Spinal cord (tissue), 10 donors: ENCODE measurements around the gene RNF31. TPM values are rescaled to one million over a fixed set of nuclear protein-coding genes. Genes with fewer than 3 reads are reported as not detected.

ENCODE experiments used
- DNase-seq, 6 donors: peaks; one replicate each; pipeline versions ENCODE4 v3.0.0 to v3.0.0-alpha.2; 2013 to 2015; ENCODE audit warnings: low spot score in 6 of 6, low read depth in 4 of 6
- H3K27ac ChIP-seq: one replicate; pipeline ENCODE4 v1.5.1; 2013; ENCODE audit warnings: low read depth, low read length, control low read depth
- H3K27me3 ChIP-seq: one replicate; pipeline ENCODE4 v1.6.1; 2013; ENCODE audit warnings: low read length; ENCODE audit not compliant: control insufficient read depth, insufficient read depth
- H3K36me3 ChIP-seq: one replicate; pipeline ENCODE4 v1.6.1; 2013; ENCODE audit warnings: low read length; ENCODE audit not compliant: control insufficient read depth, insufficient read depth
- H3K4me1 ChIP-seq: one replicate; pipeline ENCODE4 v1.6.1; 2013; ENCODE audit warnings: low read length; ENCODE audit not compliant: control insufficient read depth, insufficient read depth
- H3K4me3 ChIP-seq: one replicate; pipeline ENCODE4 v1.5.1; 2013; ENCODE audit warnings: low read depth, low read length, control low read depth
- H3K9me3 ChIP-seq: one replicate; pipeline ENCODE4 v1.6.1; 2013; ENCODE audit warnings: low read length; ENCODE audit not compliant: control insufficient read depth, insufficient read depth
- WGBS: methylation state at CpG from one replicate; pipeline ENCODE4 v1.1.5; 2013; ENCODE audit warnings: missing lambda C conversion rate; ENCODE audit not compliant: insufficient coverage; 5-methylcytosine and 5-hydroxymethylcytosine counted together
- polyA plus RNA-seq, 2 donors: library from polyadenylated mRNA; unstranded; fragments of 120-200 nt; gene quantifications; one replicate each; pipeline ENCODE4 v1.2.1, GENCODE V29; 2013; ENCODE audit not compliant: insufficient read length in 2 of 2
- total RNA-seq, 2 donors: library from RNA; depleted of rRNA in 1 of 2; stranded (reverse); fragments of 120-200 nt in 1 of 2; fragments of >200 nt in 1 of 2; gene quantifications; one replicate each; pipeline versions ENCODE4 v1.2.3 to v1.2.4, GENCODE V29; 2013 to 2014
- donor health status: healthy.

The RNF31 gene
- total and polyA plus RNA-seq, 4 donors, result 17.8 to 56.8 (median 48.7) TPM

DNA sequence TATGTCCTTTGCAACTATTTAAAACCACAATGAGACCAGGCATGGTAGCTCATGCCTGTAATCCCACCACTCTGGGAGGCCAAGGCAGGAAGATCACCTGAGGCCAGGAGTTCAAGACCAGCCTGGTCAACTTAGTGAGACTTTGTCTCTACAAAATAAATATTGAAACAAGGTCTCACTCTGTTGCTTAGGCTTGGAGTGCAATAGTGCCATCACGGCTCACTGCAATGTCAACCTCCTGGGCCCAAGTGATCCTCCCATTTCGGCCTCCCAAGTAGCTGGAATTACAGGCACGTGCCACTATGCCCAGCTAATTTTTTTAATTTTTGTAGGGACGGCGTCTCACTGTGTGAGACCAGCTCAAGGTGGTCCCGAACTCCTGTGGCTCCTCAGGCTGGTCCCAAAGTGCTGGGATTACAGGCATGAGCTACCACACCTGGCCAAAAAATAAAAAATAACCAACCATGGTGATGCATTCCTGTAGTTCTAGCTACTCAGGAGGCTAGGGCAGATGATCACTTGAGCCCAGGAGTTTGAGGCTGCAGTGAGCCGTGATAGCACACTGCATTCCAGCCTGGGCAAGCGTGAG is 17.8 kb upstream of the RNF31 start:
- no peak overlapping the region for H3K27ac ChIP-seq
- peaks cover 12% of the 10 kb centered on the region for H3K36me3 ChIP-seq
- WGBS, result 99% methylated on average over 4 of the region's 8 CpGs
- no peaks in the 10 kb centered on the region for H3K27me3 ChIP-seq
- no peak overlapping the region for H3K4me3 ChIP-seq
- no peaks in the 10 kb centered on the region for H3K9me3 ChIP-seq
- no peaks in the 10 kb centered on the region for H3K4me1 ChIP-seq
- no peak for DNase-seq

DNA sequence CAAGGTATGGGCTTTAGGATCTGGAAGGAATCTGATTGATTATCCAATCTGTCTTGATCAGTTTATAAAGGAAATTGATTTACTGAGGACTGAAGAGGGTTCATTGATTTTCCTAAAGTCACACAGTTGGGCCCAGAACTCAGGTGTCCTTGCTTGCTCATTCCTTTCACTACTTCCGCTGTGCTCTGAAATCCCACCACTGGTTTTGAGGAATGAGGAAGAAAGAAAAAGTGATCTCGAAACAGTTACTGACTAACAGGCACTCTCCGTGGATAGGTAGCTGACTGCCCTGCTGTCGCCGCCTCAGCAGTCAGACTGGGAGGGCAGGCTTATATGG is 16.9 kb upstream of the RNF31 start, which contains the start of gene FITM1:
TSS of gene FITM1 (plus strand) at position 280 of the 337 bp plus-strand sequence. CDS start 905 bp downstream, outside the sequence.
- Histone ChIP-seq H3K4me3 (no peak within 1 kb of the TSS), H3K27ac (no peak within 1 kb of the TSS)
- WGBS, result 89% methylated on average over 4 of the region's 5 CpGs

DNA sequence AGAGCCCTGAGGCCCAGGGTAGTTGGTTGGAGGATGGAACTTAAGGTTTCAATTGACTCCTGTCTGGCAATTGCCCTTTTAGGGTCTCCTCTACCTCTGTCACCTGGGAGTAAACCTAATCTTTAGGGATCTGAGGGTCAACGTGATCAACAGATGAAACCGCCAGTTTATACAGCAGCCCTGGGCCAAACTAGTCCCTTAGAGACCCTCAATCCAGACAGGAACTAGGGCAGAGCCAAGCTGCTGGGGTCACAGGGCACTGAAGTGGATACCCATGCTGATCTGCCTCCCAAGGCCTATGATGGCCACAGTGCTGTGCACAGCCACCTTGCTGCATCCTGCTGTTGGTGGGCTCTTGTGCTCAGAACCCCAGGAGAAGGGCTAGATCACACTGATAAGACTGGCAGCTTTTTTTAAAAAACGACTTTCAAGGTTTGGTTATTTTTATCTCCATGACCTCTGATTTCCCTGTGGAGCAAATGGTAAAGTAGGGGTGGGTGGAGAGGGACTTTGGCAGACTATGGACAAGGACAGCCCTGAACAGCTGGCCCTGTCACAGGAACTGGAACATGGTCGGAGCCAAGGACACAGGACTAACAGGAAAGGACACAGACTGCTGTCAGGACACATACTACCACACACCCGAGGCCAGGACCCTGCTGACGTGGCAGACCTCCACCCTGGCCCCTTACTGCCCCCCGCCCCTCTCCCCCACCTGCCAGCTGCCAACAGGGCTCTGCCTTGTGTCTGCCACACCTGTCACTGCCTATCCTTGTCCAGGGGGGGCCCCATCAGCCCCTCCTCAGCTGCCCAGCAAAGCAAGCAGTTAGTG is 16.4 kb upstream of the RNF31 start:
- Histone ChIP-seq H3K27me3 (no peaks in the 10 kb centered on the region), H3K27ac (no peak overlapping the region), H3K4me3 (no peak overlapping the region), H3K9me3 (no peaks in the 10 kb centered on the region), H3K4me1 (peaks cover 7% of the 10 kb centered on the region), H3K36me3 (peaks cover 12% of the 10 kb centered on the region)
- WGBS, result 73% methylated on average over 6 of the region's 7 CpGs
- no peak for DNase-seq

More for the DNA sequence above, 16.9 kb upstream of the RNF31 start, which contains the start of gene FITM1:
- no peak for DNase-seq
- Histone ChIP-seq H3K36me3 (peaks cover 12% of the 10 kb centered on the region), H3K4me1 (peaks cover 4% of the 10 kb centered on the region), H3K9me3 (no peaks in the 10 kb centered on the region), H3K27me3 (no peaks in the 10 kb centered on the region)

DNA sequence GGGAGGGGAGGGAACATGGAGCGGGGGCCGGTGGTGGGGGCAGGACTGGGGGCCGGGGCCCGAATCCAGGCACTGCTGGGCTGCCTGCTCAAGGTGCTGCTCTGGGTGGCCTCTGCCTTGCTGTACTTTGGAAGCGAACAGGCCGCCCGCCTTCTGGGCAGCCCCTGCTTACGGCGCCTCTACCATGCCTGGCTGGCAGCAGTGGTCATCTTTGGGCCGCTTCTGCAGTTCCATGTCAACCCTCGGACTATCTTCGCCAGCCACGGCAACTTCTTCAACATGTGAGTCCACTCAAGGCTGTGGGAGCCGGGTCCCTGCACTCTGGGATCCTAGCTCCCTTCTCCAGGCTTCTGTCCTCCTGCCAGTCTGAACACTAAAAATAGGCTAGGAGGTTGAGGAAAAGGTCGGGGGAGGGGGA is 15.7 kb upstream of the RNF31 start:
- H3K27ac ChIP-seq, result no peak overlapping the region
- WGBS, result 86% methylated on average over 13 of the region's 15 CpGs

DNA sequence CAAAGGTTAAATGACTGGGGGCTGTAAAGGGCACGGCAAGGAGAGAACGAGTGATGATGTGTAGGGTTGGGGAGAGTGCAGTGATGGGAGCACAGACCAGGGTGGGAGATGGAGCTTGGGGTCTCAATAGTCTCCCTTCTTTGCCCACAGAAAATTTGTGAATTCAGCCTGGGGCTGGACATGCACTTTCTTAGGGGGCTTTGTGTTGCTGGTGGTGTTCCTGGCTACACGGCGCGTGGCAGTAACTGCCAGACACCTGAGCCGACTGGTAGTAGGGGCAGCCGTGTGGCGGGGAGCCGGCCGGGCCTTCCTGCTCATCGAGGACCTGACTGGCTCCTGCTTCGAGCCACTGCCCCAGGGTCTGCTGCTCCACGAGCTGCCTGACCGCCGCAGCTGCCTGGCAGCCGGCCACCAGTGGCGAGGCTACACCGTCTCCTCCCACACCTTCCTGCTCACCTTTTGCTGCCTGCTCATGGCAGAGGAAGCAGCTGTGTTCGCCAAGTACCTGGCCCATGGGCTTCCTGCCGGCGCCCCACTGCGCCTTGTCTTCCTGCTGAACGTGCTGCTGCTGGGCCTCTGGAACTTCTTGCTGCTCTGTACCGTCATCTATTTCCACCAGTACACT is 15.1 kb upstream of the RNF31 start:
- Histone ChIP-seq H3K4me3 (no peak overlapping the region), H3K27me3 (no peaks in the 10 kb centered on the region), H3K9me3 (no peaks in the 10 kb centered on the region), H3K4me1 (peaks cover 16% of the 10 kb centered on the region), H3K27ac (no peak overlapping the region), H3K36me3 (peaks cover 14% of the 10 kb centered on the region)
- WGBS, result 84% methylated on average over 24 of the region's 24 CpGs
- no peak for DNase-seq

More for the DNA sequence above, 15.7 kb upstream of the RNF31 start:
- Histone ChIP-seq H3K27me3 (no peaks in the 10 kb centered on the region), H3K4me3 (no peak overlapping the region), H3K9me3 (no peaks in the 10 kb centered on the region), H3K36me3 (peaks cover 12% of the 10 kb centered on the region), H3K4me1 (peaks cover 10% of the 10 kb centered on the region)
- no peak for DNase-seq

DNA sequence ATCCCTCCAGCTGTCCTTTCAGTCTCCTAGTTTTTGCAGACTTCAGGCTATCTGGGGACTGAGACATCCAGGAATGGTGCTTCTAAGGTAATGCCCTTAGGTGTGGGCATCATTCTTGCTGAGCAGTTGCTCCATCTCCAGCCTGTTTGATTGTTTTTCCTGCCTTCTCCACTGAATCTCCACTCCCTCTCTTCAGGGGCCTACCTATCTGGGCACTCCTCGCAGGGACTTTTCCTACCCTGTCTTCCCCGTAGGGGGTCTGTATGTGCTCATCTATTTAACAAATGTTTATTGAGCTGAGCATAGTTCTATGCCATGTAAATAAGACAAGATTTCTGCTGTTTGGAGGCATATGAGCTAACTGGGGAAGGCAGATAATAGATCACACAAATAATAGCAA is 14.3 kb upstream of the RNF31 start:
- Histone ChIP-seq H3K27ac (no peak overlapping the region), H3K9me3 (no peaks in the 10 kb centered on the region), H3K36me3 (peaks cover 22% of the 10 kb centered on the region), H3K4me3 (no peak overlapping the region), H3K4me1 (peaks cover 24% of the 10 kb centered on the region), H3K27me3 (no peaks in the 10 kb centered on the region)
- no peak for DNase-seq
- no CpG with 5 or more reads among the region's 2 CpGs for WGBS

DNA sequence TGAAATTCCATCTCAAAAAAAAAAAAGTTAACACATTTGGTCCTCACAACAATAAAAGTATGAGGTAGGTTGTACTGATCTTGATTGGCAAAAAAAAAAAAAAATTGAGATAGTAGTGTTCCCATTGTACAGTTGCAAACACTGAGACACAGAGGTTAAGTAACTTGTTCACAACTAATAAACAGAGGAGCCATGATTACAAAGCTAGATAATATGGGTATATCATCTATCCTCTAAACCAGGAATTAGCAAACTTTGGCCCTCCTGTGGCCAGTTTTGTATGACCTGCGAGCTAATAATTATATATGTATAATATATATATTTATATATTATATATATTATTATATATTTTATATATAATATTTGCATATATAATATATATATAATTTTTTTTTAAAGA is 13.6 kb upstream of the RNF31 start:
- no peak overlapping the region for H3K4me3 ChIP-seq
- H3K27ac ChIP-seq, result no peak overlapping the region
- no peaks in the 10 kb centered on the region for H3K27me3 ChIP-seq
- no peak for DNase-seq
- H3K36me3 ChIP-seq, result peaks cover 29% of the 10 kb centered on the region
- WGBS, result no CpG with 5 or more reads among the region's 1 CpG
- H3K4me1 ChIP-seq, result peaks cover 29% of the 10 kb centered on the region
- no peaks in the 10 kb centered on the region for H3K9me3 ChIP-seq

DNA sequence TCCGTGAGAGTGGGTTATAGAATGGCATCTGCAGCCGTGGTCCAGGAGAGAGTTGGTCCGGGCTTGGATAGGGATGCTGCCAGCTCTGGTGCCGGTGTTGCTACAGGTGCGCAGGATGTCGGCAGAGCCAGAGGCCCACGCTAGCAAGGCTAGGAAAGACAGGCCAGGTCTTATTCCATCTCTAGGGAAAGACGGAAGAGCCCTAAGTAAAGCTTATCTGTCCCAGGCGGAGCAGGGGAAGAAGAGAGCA is 11.8 kb upstream of the RNF31 start:
- Histone ChIP-seq H3K36me3 (peaks cover 39% of the 10 kb centered on the region), H3K27me3 (no peaks in the 10 kb centered on the region), H3K4me1 (peaks cover 44% of the 10 kb centered on the region), H3K9me3 (no peaks in the 10 kb centered on the region), H3K27ac (peak overlapping the region; percentile 22), H3K4me3 (peak overlapping the region; percentile 80)
- DNase-seq, result no peak
- WGBS, result 4% methylated on average over 9 of the region's 9 CpGs

DNA sequence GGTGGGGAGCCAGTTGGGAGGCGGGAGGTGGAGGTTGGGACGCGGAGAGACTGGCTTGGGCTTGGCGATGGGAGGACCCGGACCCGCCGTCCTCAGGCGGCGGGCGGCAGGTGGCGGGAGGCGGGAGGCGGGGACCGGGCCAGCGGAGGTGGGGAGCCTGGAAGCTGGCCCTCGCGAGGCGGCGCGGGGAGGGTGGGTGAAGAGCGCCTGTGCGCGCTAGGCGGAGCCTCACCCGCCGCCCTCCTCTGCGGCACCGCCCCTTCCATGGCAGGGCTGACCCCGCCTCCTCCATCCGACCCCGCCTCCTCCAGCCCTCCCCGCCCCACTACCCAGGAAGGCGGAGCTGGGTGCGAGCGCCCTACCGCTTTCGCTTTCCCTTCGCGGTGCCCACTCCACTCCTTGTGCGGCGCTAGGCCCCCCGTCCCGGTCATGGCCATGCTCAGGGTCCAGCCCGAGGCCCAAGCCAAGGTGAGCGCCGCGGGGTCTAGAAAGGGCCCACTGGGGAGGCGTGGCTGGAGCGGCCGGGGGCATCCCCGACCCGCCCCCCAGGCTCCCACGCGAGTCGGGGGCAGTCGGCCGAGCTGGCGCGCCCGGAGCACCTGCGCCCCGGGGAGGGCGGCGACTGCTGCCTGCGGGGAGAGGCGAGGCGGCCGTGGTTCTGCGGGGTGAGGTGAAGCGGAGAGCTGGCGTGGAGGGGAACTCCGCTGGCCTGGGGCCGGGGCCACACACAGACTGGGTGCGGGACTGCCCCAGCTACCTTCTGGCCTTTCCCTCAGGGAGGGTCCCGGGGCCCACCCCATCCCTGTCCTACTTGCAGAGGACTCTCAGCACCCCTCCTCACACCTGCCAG is 11.2 kb upstream of the RNF31 start, which contains the start of gene PSME1:
TSS of gene PSME1 (plus strand) at position 361 of the 850 bp plus-strand sequence. CDS start at position 430, 69 bp downstream.
- peak; percentile 58 to 96 (median 81) for DNase-seq
- Histone ChIP-seq H3K4me1 (peaks cover 49% of the 10 kb centered on the region), H3K27ac (peak within 1 kb of the TSS; percentile 27), H3K36me3 (peaks cover 39% of the 10 kb centered on the region), H3K4me3 (peak within 1 kb of the TSS; percentile 80), H3K27me3 (no peaks in the 10 kb centered on the region), H3K9me3 (no peaks in the 10 kb centered on the region)
- WGBS, result under 1% methylated on average over 72 of the region's 75 CpGs
